GM23338 (cell line): ENCODE data around the gene TLX1. TPM values are rescaled to one million over a fixed set of nuclear protein-coding genes. Genes with fewer than 3 reads are reported as not detected.

Experiments
- ATAC-seq: fragments of 200-7000 bp; cut with Tn5 transposase; 3 replicates; pipeline ENCODE4 v1.9.1; 2020
- DNase-seq: peaks from one replicate; pipeline ENCODE4 v3.0.0-alpha.2; 2015; ENCODE audit warnings: low spot score
- H2AFZ ChIP-seq: fragments of 200-600 bp; sonication (generic); 2 replicates; pipeline ENCODE4 v1.8.0; 2016; ENCODE audit warnings: antibody characterized with exemption, mild to moderate bottlenecking, moderate library complexity
- H3F3A ChIP-seq: fragments of 200-600 bp; sonication (generic); replicated peaks from 2 replicates; pipeline ENCODE4 v1.8.0; 2017; ENCODE audit warnings: antibody characterized with exemption, mixed run types, low read depth
- H3K27ac ChIP-seq: fragments of 200-600 bp; sonication (generic); 2 replicates; pipeline ENCODE4 v1.6.1; 2016; ENCODE audit warnings: low read depth
- H3K27me3 ChIP-seq: fragments of 200-600 bp; sonication (generic); 2 replicates; pipeline ENCODE4 v1.8.0; 2016; ENCODE audit warnings: mild to moderate bottlenecking, mixed run types, moderate library complexity; ENCODE audit not compliant: insufficient read depth
- H3K36me3 ChIP-seq: fragments of 200-600 bp; sonication (generic); 2 replicates; pipeline ENCODE4 v1.8.0; 2016; ENCODE audit warnings: mild to moderate bottlenecking; ENCODE audit not compliant: insufficient read depth
- H3K4me1 ChIP-seq: fragments of 200-600 bp; sonication (generic); 2 replicates; pipeline ENCODE4 v1.8.0; 2016; ENCODE audit warnings: mild to moderate bottlenecking, moderate library complexity; ENCODE audit not compliant: insufficient read depth
- H3K4me2 ChIP-seq: fragments of 200-600 bp; sonication (generic); 2 replicates; pipeline ENCODE4 v1.7.1; 2017; ENCODE audit warnings: mixed run types
- H3K4me3 ChIP-seq: fragments of 200-600 bp; sonication (generic); 2 replicates; pipeline ENCODE4 v1.6.1; 2016; ENCODE audit warnings: mixed run types
- H3K79me2 ChIP-seq: fragments of 200-600 bp; sonication (generic); replicated peaks from 2 replicates; pipeline ENCODE4 v1.8.0; 2017; ENCODE audit warnings: mild to moderate bottlenecking; ENCODE audit not compliant: insufficient read depth
- H3K9me2 ChIP-seq: fragments of 200-600 bp; sonication (generic); 2 replicates; pipeline ENCODE4 v1.8.0; 2017; ENCODE audit not compliant: insufficient read depth
- H4K20me1 ChIP-seq: fragments of 200-600 bp; sonication (generic); replicated peaks from 2 replicates; pipeline ENCODE4 v1.8.0; 2017; ENCODE audit warnings: mild to moderate bottlenecking; ENCODE audit not compliant: insufficient read depth
- H3K27ac Mint-ChIP-seq: 2 replicates; pipeline ENCODE4 v1.8.0; 2020; ENCODE audit warnings: inconsistent platforms, mild to moderate bottlenecking, moderate library complexity, mixed read lengths
- H3K27me3 Mint-ChIP-seq: 3 replicates; pipeline ENCODE4 v1.8.0; 2022; ENCODE audit warnings: low read depth, mild to moderate bottlenecking, moderate library complexity, mixed read lengths, inconsistent platforms; ENCODE audit not compliant: insufficient read depth, poor library complexity
- H3K36me3 Mint-ChIP-seq: 3 replicates; pipeline ENCODE4 v1.8.0; 2021; ENCODE audit warnings: low read depth, mild to moderate bottlenecking, inconsistent platforms, moderate library complexity, mixed read lengths
- H3K4me1 Mint-ChIP-seq: 3 replicates; pipeline ENCODE4 v1.8.0; 2020; ENCODE audit warnings: mild to moderate bottlenecking, inconsistent platforms, mixed read lengths
- H3K4me3 Mint-ChIP-seq: 3 replicates; pipeline ENCODE4 v1.8.0; 2021; ENCODE audit warnings: moderate library complexity, mild to moderate bottlenecking, inconsistent platforms, mixed read lengths
- H3K9me3 Mint-ChIP-seq: 3 replicates; pipeline ENCODE4 v1.8.0; 2020; ENCODE audit warnings: moderate library complexity, mild to moderate bottlenecking, inconsistent platforms, mixed read lengths
- CREB1 ChIP-seq: fragments of 250-450 bp; sonication (Bioruptor Pico); IDR thresholded peaks from 2 replicates; pipeline ENCODE4 v1.5.0; 2020; ENCODE audit warnings: low read depth, mild to moderate bottlenecking, moderate library complexity
- EZH2 ChIP-seq: fragments of 200-600 bp; sonication (generic); IDR thresholded peaks from one replicate; pipeline ENCODE4 v1.8.0; 2017; ENCODE audit warnings: antibody characterized with exemption, mild to moderate bottlenecking, low read depth; ENCODE audit not compliant: unreplicated experiment
- EZH2phosphoT487 ChIP-seq: fragments of 200-600 bp; sonication (generic); IDR thresholded peaks from one replicate; pipeline ENCODE4 v1.8.1; 2018; ENCODE audit warnings: antibody characterized with exemption; ENCODE audit not compliant: unreplicated experiment
- JUNB ChIP-seq: IDR thresholded peaks from one replicate; pipeline ENCODE4 v1.6.1; 2016; ENCODE audit warnings: antibody characterized with exemption; ENCODE audit not compliant: unreplicated experiment
- NANOG ChIP-seq: IDR thresholded peaks from 2 replicates; pipeline ENCODE4 v1.6.1; 2016; ENCODE audit warnings: antibody characterized with exemption, borderline replicate concordance
- POLR2AphosphoS5 ChIP-seq: IDR thresholded peaks from 2 replicates; pipeline ENCODE4 v1.6.1; 2016; ENCODE audit warnings: antibody characterized with exemption, low read depth
- STAT1 ChIP-seq: IDR thresholded peaks from one replicate; pipeline ENCODE4 v1.6.1; 2016; ENCODE audit warnings: antibody characterized with exemption; ENCODE audit not compliant: unreplicated experiment
- ZNF114 ChIP-seq: fragments of 250-450 bp; sonication (Bioruptor Pico); IDR thresholded peaks from 2 replicates; pipeline ENCODE4 v1.5.0; 2020; ENCODE audit warnings: mild to moderate bottlenecking, moderate library complexity
- ZNF462 ChIP-seq: fragments of 250-450 bp; sonication (Bioruptor Pico); IDR thresholded peaks from 2 replicates; pipeline ENCODE4 v1.5.0; 2020; ENCODE audit warnings: mild to moderate bottlenecking, moderate library complexity
- polyA plus RNA-seq: library from polyadenylated mRNA; unstranded; fragments of >200 nt; fragmentation: Nextera tagmentation; extraction: Ambion mirVana; gene quantifications from 2 replicates; pipeline ENCODE4 v1.2.1, GENCODE V29; 2016
- total RNA-seq: library from RNA; depleted of rRNA; stranded (reverse); fragments of >200 nt; shearing (Covaris generic); gene quantifications from 2 replicates; pipeline ENCODE4 v1.2.3, GENCODE V29; 2014

TLX1 gene
- total and polyA plus RNA-seq, 2 experiments from 2014 or later, result not detected

DNA sequence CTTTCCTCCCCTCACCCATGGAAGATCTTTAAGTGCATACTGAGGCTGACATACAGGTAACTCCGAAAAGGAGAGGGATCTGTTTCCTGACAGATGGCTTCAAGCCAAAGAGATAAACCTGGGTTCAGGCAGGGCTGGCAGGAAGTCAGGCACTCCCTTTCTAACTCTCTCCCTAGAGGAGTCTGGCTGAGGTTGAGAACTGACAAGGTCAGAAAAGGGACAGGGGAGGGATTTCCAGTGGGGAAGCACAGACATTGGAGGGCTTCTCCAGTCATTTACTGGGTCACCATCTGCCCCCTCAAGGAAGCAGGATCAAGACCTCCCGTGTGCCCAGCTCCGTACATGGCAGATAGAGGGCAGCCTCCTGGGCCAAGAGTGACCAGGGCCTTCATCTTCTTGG, 31.6 kb downstream of the TLX1 start (continued):
- no peak for TF ChIP-seq ZNF462 (CRISPR knock-in tag)
- TF ChIP-seq POLR2AphosphoS5, result no peak

- TF ChIP-seq CREB1 (CRISPR knock-in tag) (no peak), STAT1 (no peak), JUNB (no peak), ZNF114 (CRISPR knock-in tag) (no peak), ZNF462 (CRISPR knock-in tag) (no peak), EZH2phosphoT487 (no peak), EZH2 (no peak), NANOG (no peak), POLR2AphosphoS5 (no peak)
- Histone ChIP-seq H3K9me2 (no peaks in the 10 kb centered on the region), H3K27me3 (peaks cover 13% of the 10 kb centered on the region), H4K20me1 (no peaks in the 10 kb centered on the region), H3K27ac (no peak overlapping the region), H3F3A (0 out of 2 replicates have a peak, but pooled peaks cover 2% of the 10 kb centered on the region), H3K36me3 (no peaks in the 10 kb centered on the region), H2AFZ (no peak overlapping the region), H3K4me1 (peaks cover 6% of the 10 kb centered on the region; the same call in 1 of the 2 replicates), H3K4me3 (no peak overlapping the region), H3K4me2 (no peak overlapping the region), H3K79me2 (no peaks in the 10 kb centered on the region)
- DNase-seq (no peak), ATAC-seq (no peak)
- Mint-ChIP-seq H3K36me3 (no peaks in the 10 kb centered on the region), H3K27ac (no peak overlapping the region), H3K4me3 (no peak overlapping the region), H3K27me3 (peaks cover 18% of the 10 kb centered on the region), H3K4me1 (peaks cover 20% of the 10 kb centered on the region), H3K9me3 (peaks cover 2% of the 10 kb centered on the region; the same call in 1 of the 3 replicates)
Measured at GRCh38 chr10:101164020-101164419, 32.9 kb downstream of the TLX1 start.
